Stromal cell of bone marrow (primary cell): ENCODE results near the gene ISYNA1.

Source experiments
- DNase-seq: peaks from one replicate; pipeline ENCODE4 v3.0.0-alpha.2; 2012; ENCODE audit warnings: low read depth

Gene ISYNA1

GRCh38 chr19:18431351-18432197 lies 6.4 kb downstream of the ISYNA1 start:
- no peak for DNase-seq

GRCh38 chr19:18430417-18431144 lies 7.4 kb downstream of the ISYNA1 start:
- no peak for DNase-seq

DNA sequence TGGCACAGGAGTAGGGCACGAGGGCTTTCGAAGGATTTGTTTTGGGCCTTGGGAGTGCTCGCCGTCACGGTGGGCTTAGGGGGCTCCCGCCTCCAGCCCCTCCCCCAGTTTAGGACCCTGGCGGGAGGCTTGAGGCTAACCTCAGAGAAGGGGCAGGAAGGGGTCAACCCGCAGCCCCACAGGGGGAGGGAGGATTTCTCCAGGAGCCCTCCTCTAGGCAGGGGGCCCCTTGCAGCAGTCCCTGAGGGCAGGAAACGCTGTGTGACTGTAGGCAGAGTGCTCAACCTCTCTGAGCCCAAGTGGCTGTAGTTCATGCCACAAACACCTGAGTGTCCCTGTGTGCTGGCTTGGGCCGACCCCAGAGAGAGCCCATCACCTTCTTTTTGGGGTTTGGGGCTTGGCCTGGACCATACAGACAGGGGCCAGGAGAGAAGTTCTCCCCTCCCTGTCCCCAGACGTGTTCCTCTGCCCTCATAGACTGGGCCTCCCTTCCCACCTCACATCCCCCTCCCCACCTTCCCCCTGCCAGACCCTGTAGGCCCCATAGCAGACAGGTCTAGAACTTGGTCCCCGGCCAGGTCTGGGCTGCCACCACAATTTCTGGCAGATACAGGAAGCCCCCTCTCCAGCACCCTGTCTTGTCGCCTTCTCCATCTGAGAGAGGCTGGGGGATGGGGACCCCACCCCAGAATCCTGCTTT lies 8.1 kb downstream of the ISYNA1 start:
- no peak for DNase-seq

- DNase-seq, result peak; percentile 51
Measured at GRCh38 chr19:18428787-18429674, 8.9 kb downstream of the ISYNA1 start.

GRCh38 chr19:18428173-18428786 lies 9.7 kb downstream of the ISYNA1 start:
- DNase-seq, result no peak

DNA sequence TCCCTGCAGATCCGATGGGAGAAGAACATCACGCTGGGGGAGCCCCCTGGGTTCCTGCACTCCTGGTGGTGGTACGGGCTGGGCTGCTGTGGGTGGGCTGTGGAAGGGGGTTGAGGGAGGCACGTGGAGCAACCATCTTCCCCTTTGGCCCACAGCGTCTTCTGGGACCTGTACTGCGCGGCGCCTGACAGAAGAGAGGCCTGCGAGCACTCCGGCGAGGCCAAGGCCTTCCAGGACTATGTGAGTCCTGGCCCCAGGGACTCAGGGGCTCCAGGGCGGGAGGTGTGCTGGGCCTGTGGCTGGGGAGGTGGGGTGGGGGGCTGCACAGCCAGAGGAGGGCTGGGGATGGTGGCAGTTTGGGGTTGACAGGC lies 10.2 kb downstream of the ISYNA1 start:
- DNase-seq, result no peak

- no peak for DNase-seq
Measured at GRCh38 chr19:18427080-18427742, 10.7 kb downstream of the ISYNA1 start.

- no peak for DNase-seq
Measured at GRCh38 chr19:18426416-18426767, 11.5 kb downstream of the ISYNA1 start.

GRCh38 chr19:18425515-18426415 lies 12.2 kb downstream of the ISYNA1 start:
- DNase-seq, result no peak

GRCh38 chr19:18424890-18425514 lies 12.9 kb downstream of the ISYNA1 start:
- no peak for DNase-seq

DNA sequence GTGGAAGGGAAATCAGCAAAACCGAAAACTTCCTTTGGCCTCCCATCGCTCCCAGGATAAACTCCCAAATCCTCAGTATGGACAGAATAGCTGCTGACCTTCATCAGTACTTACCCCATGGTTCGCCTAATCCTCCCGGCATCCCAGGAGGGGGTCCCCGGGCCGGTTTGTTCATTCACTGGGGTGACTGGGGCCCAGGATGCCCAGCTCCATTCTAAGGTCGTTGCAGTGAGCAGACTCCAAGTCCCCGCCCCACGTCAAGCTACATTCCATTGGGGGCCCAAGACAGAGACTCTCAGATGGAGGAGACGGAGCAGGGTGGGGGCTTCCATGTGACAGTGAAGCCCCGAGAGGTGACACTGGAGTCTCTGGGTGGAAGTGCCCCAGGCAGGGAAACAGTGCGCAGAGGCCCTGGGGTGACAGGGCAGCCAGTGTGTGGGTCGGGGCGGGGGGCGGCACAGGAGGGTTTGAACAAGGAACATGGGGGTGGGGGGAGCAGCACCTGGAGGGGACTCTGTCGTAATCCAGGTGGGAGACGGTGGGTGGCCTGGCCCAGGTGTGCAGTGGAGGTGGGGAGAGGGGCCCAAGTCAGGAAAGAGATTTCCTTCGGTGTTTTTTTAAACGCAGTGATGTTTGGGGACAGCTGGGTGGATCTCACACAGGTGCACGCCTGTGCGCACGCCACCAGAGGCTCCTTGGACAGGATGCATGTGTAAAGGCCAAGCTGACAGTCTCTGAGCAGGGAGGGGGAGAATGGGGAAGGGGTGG lies 13.6 kb downstream of the ISYNA1 start:
- DNase-seq, result no peak

DNA sequence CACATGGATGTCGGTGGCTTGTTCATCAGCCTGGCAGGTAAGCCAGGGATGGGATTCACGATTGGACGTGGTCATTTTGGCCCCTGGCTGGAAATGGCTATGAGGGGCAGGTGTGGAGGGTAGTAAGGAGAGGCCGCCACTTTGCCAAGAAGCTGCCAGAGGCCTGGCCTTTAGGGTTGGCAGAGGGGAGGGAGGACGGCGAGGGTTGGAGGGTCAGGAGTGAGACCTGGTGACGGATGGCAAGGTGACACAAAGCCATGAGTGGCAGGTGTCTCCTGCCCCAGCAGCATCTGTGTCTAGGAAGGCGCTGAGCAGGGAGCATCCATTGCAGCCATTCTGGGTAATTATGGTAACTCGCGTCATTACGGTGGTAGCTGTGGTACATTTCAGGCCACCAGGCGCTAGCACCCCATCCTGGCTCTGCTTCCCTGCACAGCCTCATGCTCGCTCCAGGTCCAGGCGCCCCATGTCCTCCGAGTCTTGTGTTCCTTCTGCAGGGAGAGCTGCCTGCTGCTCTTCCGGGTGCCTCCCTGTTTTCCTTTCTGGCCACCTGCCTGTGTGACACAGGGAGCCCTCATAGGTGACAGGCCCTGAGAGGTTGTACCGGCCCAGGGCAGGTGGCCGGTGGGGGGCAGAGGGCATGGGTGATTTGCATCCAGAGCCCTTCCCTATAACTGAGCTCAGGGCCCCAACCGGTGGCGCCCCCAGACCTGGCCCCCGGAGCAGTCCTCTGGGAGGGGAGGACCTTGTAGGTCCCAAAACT lies 14.5 kb downstream of the ISYNA1 start:
- DNase-seq, result no peak

DNA sequence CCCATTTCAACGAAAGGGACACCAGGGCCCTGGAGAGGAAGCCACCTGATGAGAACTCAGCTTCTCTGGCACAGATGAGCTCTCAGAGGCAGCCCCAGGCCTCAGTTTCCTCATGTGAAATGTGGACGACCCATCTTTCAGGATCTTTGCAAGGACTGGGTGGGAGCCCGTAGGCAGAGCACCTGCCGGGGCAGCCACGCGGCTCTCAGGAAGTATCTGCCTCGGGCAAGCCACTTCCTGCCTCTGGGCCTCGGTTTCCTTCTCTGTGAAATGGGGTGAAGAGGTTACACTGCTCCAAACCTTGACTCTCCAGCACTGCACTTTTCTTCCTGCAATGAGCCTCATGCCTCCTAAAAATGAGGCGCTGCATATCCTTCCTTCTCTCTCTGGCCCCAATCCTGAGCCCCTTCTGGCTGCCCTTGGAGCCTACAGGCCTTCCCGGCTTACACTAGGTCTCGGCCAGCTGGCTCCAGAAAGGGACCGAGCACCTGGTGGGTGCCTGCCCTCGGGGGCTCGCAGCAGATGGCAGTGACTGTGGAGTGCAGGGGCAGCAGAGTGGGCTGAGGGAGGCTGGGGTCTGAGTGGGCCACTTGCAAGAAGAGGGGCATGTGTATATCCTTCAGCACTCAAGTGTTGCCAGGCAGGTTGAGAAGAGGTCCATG lies 15.3 kb downstream of the ISYNA1 start:
- no peak for DNase-seq

DNA sequence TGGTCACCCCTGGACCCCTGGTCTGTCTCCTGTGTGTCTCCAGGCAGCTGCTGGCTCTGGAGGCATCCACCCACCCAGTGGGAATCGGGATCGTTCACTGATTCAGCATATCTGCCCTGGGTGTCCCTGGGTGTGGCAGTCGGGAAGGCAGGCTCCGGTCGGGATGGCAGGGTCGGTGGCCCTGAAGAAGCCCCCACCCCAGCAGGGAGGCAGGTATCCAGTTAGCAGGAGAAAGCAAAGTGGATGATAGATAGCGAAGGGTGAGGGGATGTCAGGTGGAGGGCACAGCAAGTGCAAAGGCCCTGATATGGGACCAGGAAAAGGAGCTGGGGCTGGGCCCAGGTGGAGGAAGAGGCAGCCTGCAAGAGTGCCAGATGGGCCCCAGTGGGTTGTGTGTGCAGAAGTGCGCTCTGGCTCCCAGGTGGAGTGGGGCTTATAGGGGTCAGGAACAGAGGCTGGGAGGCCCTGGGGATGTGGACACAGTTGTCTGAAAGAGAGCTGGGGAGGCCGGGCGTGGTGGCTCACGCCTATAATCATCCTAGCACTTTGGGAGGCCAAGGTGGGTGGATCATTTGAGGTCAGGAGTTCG lies 16.5 kb downstream of the ISYNA1 start:
- no peak for DNase-seq

DNA sequence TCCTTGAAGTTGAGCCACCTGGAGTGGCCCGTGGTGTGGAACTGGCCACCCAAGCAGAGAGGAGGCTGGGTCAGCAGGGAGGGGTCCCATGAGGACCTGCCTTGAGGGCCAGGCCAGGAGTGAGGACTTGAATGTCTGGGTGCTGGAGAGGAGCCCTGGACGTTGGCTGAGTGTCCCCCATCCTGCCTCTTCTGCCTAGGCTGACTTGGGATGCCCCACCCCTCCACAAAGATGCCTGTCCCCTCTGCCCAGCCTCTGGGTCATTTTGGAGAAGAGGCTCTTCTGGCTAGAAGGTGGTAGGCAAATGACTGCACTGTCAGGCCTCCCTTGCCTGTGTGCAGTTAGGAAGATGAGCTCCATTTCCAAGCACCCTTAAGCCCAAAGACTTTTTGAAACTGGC lies 17.0 kb downstream of the ISYNA1 start:
- DNase-seq, result no peak

GRCh38 chr19:18419699-18420460 lies 18.1 kb downstream of the ISYNA1 start:
- DNase-seq, result no peak
